ENCODE measurements around the gene CEPT1.

DNA sequence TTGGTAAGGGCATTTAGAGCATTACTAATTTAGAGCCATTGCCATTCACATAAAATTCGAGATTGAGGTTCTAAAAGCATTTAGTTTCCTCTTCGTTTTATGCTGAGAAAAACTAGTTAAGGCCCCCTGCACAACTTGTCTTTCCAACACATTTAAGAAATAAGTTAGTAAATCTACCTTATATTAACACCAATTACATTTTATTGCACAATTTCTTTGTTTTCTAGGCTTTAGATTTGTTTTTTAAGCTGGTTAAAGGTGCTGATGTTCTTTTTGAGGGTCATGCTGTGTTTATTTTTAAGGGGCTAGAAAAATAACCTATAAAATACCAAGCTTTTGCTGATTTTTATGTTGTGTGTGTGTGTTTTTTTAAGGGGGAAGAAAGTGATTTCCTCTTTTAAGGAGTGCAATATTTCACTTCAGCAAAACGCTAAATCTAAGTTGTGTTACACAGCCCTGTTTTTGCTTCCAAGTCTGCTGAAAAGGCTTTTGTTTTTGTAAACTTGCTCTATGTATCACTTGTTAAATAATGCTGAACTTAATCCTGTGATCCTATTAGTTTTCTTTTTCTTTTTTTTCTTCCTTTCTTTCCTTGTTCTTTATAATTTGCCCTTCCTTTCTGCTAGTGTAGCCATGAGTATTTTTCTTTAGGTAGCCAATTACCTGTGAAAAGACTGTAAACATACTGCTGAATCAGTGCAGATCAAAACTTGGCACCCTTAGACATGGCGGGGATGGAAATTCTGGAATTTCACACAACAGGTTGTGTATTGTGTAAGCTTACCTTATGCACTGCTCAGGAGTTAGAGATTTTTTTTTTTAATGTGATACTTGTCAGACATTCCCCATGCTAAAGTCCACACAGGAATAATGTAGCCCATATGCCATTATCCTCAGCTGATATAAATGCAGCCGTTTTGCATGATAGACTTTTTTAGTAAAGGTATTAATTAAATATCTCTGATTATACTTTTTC lies 1.5 kb downstream of the CEPT1 start:
- TF ChIP-seq POLR2AphosphoS5 (IDR thresholded peaks at IDR 0.05; ENCODE audit: low read depth, low read length) (0 out of 2 replicates have a peak, but pooled peaks have one; percentile 27), POLR2A (IDR thresholded peaks at IDR 0.05; ENCODE audit: low read depth, low read length) (no peak), TAF1 (IDR thresholded peaks at IDR 0.05; ENCODE audit: borderline replicate concordance, low read depth, low read length) (no peak)

Data from GM12892 (cell line).